Measurements from ENCODE around the gene ABCC5. TPM values are rescaled to one million over a fixed set of nuclear protein-coding genes. Genes with fewer than 3 reads are reported as not detected.

ABCC5 gene
- total and polyA plus RNA-seq, 2 of the 8 experiments (the other 6 are each of a cell fraction or from before 2014, with no cell fraction given): 25.3 to 40.8 TPM

DNA sequence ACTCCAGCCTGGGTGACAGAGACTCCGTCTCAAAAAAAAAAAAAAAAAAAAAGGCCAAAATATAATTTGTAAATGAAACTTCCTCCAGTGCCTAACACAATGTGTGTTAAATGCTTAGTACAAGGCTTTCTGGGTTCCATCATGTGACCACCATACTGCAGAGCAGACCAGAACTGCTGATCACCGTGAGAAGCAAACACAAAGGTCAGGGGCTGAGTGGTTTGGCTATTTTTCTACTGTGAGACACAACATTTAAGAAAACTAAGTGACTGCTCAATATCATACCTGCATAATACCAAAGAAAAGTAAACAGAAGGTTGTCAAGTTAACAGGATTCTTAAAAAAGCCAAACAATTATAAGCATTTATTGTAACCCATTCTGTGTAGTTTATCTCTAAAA, 13.2 kb downstream of the ABCC5 start (continued):
- TF ChIP-seq, protein P1, sequence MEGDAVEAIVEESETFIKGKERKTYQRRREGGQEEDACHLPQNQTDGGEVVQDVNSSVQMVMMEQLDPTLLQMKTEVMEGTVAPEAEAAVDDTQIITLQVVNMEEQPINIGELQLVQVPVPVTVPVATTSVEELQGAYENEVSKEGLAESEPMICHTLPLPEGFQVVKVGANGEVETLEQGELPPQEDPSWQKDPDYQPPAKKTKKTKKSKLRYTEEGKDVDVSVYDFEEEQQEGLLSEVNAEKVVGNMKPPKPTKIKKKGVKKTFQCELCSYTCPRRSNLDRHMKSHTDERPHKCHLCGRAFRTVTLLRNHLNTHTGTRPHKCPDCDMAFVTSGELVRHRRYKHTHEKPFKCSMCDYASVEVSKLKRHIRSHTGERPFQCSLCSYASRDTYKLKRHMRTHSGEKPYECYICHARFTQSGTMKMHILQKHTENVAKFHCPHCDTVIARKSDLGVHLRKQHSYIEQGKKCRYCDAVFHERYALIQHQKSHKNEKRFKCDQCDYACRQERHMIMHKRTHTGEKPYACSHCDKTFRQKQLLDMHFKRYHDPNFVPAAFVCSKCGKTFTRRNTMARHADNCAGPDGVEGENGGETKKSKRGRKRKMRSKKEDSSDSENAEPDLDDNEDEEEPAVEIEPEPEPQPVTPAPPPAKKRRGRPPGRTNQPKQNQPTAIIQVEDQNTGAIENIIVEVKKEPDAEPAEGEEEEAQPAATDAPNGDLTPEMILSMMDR (IDR thresholded peaks at IDR 0.05; ENCODE audit: control extremely low read depth in 1 of 3, insufficient read depth in 1 of 3, low read depth in 1 of 3, low read length in 3 of 3): no peak

Data from H1 (cell line).